Transverse colon (tissue), 4 donors: ENCODE data around the gene TAS1R3. TPM values are rescaled to one million over a fixed set of nuclear protein-coding genes. Genes with fewer than 3 reads are reported as not detected.

Experiments used
- DNase-seq: peaks from one replicate; pipeline ENCODE4 v3.0.0-alpha.2; 2019
- H3K27ac ChIP-seq, 4 donors: fragments of 200-600 bp; sonication (generic); 2 replicates each; pipeline ENCODE4 v1.5.1; 2016 to 2018; ENCODE audit warnings: inconsistent platforms in 4 of 4
- H3K27me3 ChIP-seq: fragments of 200-600 bp; sonication (generic); 2 replicates; pipeline ENCODE4 v1.5.1; 2017; ENCODE audit warnings: inconsistent platforms
- H3K36me3 ChIP-seq, 4 donors: fragments of 200-600 bp; sonication (generic); 2 replicates each; pipeline ENCODE4 v1.5.1; 2017 to 2019; ENCODE audit warnings: inconsistent platforms in 4 of 4
- H3K4me1 ChIP-seq, 4 donors: fragments of 200-600 bp; sonication (generic); 2 replicates each; pipeline ENCODE4 v1.5.1; 2017 to 2020; ENCODE audit warnings: inconsistent platforms in 4 of 4
- H3K4me3 ChIP-seq, 4 donors: fragments of 200-600 bp; sonication (generic); 1 replicate in 1 of 4; 2 replicates in 3 of 4; pipeline versions ENCODE4 v1.5.1 to v1.6.1; 2017 to 2019; ENCODE audit warnings: inconsistent platforms in 4 of 4
- H3K9me3 ChIP-seq, 2 donors: fragments of 200-600 bp; sonication (generic); 2 replicates each; pipeline ENCODE4 v1.5.1; 2017 to 2019; ENCODE audit warnings: inconsistent platforms in 2 of 2
- EP300 ChIP-seq: sonication (generic); formaldehyde crosslinking; IDR thresholded peaks from one replicate; pipeline ENCODE4 v1.6.1; 2017; ENCODE audit warnings: antibody characterized with exemption, low read depth
- POLR2A ChIP-seq: fragments of 450-650 bp; IDR thresholded peaks from one replicate; pipeline ENCODE4 v1.6.1; 2016; ENCODE audit warnings: antibody characterized with exemption, mild to moderate bottlenecking, moderate library complexity
- POLR2AphosphoS5 ChIP-seq, 3 donors: sonication (generic); formaldehyde crosslinking; IDR thresholded peaks; one replicate each; pipeline ENCODE4 v1.6.1; 2016; ENCODE audit warnings: antibody characterized with exemption in 3 of 3
- WGBS, 2 donors: methylation state at CpG; one replicate each; pipeline ENCODE4 v1.1.5; 2018; ENCODE audit warnings: low coverage in 1 of 2; 5-methylcytosine and 5-hydroxymethylcytosine counted together
- in situ Hi-C, 4 donors: fragments of 200-750 bp; cut with MboI; loops; one replicate each; pipeline versions ENCODE4 v1.15.0 to v1.15.1; 2017; ENCODE audit warnings: low sequenced_read_pairs in 3 of 4, low pct_ligation_motif_present in 1 of 4, low pct_unique_long_range_greater_than_20kb in 1 of 4
- intact Hi-C: fragments of 100-400 bp; cut with DNase I; formaldehyde crosslinking; loops from one replicate; pipeline ENCODE4 v1.15.1; 2023; ENCODE audit warnings: low total_unique reads
- total RNA-seq, 4 donors: library from RNA; depleted of rRNA; stranded (reverse); fragments of >200 nt; gene quantifications; one replicate each; pipeline ENCODE4 v1.1.0, GENCODE V29; 2016
- TF ChIP-seq, protein P1 (sequence below), 5 experiments: fragments of 200-600 bp in 3 of 5; fragments of 450-650 bp in 2 of 5; sonication (generic) in 3 of 5; IDR thresholded peaks; 1 replicate in 2 of 5; 2 replicates in 3 of 5; pipeline ENCODE4 v1.5.1; 2016 to 2017; ENCODE audit warnings: antibody characterized with exemption in 5 of 5, inconsistent platforms in 3 of 5, mild to moderate bottlenecking in 2 of 5, moderate library complexity in 1 of 5

Gene TAS1R3
- total RNA-seq, 4 donors from 2014 or later = 0.40 to 2.0 (median 1.9) TPM; not detected in 1

DNA sequence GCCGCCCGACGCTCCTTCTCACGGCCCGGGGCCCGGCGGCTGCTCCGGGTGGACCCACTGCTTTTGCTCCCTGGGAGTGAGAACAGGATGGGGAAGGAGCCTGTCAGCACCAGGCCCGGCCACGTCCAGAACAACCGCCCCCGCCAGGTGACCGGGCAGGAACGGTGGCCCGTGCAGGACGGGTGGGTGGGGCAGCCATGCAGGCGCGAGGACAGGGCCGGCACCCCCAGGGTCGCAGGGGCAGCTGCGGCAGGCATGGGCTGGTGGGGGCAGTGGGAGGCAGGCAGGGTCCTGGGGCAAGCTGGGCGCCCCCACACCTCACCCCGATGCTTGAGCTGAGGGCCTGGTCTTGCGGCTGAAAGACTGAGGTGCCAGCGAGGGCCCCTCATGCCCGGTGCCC is 5.4 kb downstream of the TAS1R3 start:
- H3K27ac ChIP-seq = no peak overlapping the region
- TF ChIP-seq POLR2A (no peak), EP300 (no peak), POLR2AphosphoS5 (IDR thresholded peaks at IDR 0.05) (no peak)
- TF ChIP-seq, protein P1, sequence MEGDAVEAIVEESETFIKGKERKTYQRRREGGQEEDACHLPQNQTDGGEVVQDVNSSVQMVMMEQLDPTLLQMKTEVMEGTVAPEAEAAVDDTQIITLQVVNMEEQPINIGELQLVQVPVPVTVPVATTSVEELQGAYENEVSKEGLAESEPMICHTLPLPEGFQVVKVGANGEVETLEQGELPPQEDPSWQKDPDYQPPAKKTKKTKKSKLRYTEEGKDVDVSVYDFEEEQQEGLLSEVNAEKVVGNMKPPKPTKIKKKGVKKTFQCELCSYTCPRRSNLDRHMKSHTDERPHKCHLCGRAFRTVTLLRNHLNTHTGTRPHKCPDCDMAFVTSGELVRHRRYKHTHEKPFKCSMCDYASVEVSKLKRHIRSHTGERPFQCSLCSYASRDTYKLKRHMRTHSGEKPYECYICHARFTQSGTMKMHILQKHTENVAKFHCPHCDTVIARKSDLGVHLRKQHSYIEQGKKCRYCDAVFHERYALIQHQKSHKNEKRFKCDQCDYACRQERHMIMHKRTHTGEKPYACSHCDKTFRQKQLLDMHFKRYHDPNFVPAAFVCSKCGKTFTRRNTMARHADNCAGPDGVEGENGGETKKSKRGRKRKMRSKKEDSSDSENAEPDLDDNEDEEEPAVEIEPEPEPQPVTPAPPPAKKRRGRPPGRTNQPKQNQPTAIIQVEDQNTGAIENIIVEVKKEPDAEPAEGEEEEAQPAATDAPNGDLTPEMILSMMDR (IDR thresholded peaks at IDR 0.05) = no peak
- peaks cover 9% of the 10 kb centered on the region for H3K27me3 ChIP-seq
- H3K9me3 ChIP-seq = no peaks in the 10 kb centered on the region
- H3K4me1 ChIP-seq = peaks cover 2 to 12% (median 9%) of the 10 kb centered on the region in 4 donors
- WGBS, 2 donors = 92% methylated on average over 26 of the region's 26 CpGs; no CpG with 5 or more reads in 1 of the 2 donors
- DNase-seq = no peak
- no peak overlapping the region for H3K4me3 ChIP-seq
- in situ Hi-C loops (no loop called here), intact Hi-C loops (no loop called here)
- peaks cover 0 to 3% (median 0%) of the 10 kb centered on the region in 4 donors for H3K36me3 ChIP-seq

DNA sequence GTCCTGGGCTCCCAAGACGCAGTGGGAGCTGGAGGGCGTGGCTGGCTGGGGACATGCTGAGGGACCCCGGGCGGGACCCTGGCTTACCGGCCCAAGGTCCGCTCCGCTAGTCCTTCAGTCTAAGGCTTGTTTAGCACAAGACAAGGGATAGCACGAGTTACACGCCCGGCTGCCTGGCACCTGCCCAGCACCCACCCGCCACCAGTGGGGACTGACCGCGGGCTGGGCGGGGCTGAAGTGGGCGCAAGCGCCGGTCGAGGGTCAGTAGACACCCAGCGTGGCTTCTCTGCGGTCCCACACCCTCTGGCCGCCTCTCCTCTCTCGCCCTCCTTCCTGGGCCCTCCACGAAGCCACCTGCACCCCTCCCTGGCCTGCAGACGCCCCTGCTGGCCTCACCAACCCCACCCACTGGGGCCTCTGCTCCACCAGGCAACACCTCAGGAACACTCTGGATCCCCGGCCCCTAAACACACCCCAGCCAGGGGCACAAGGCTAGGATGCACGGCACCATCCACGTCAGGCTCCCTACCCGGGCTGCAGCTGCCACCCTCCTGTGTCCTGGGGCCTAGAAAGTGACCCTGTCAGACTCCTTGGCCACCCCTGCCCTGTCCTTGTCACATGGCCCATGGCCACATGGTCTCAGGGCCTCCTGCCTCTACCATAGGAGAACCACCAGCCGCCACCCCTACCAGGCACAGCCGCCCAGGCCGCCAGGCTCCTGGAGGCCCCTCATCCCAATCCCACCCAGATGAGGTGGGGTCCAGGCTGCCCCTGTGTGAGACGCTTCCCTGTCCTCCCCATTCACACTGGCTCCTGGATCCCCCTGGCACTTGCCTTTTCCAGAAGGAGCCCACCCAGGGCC is 6.1 kb downstream of the TAS1R3 start:
- no peak overlapping the region for H3K27ac ChIP-seq

DNA sequence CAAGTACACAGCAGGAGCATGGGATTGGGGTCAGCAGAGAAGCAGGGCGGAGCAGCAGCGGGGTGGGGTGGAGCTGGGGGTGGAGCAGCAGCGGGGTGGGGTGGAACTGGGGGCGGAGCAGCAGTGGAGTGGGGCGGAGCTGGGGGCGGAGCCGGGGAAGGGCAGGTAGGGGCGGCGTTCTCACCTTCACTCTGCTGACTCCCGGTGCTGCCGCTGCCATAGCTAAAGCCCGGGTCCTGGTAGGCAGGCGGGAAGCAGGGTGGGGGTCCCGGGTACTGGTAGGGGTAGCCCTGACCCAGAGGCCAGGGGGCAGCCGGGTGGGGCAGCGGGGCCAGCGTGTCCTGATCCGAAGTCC is 6.7 kb downstream of the TAS1R3 start:
- no peak for TF ChIP-seq POLR2A
- TF ChIP-seq, protein P1 (IDR thresholded peaks at IDR 0.05) = no peak
- no peak for TF ChIP-seq EP300
- TF ChIP-seq POLR2AphosphoS5 (IDR thresholded peaks at IDR 0.05) = no peak
- H3K27me3 ChIP-seq = no peaks in the 10 kb centered on the region
- no peak overlapping the region for H3K27ac ChIP-seq
- peaks cover 0 to 3% (median 0%) of the 10 kb centered on the region in 4 donors for H3K36me3 ChIP-seq
- no peaks in the 10 kb centered on the region for H3K9me3 ChIP-seq
- WGBS, 2 donors = 74% methylated on average over 18 of the region's 18 CpGs; no CpG with 5 or more reads in 1 of the 2 donors
- DNase-seq = peak; percentile 71
- peaks cover 0 to 9% (median 7%) of the 10 kb centered on the region in 4 donors for H3K4me1 ChIP-seq
- in situ Hi-C loops (no loop called here), intact Hi-C loops (no loop called here)
- no peak overlapping the region for H3K4me3 ChIP-seq

More for the DNA sequence above, 6.1 kb downstream of the TAS1R3 start:
- Histone ChIP-seq H3K4me3 (no peak overlapping the region), H3K27me3 (peaks cover 2% of the 10 kb centered on the region), H3K9me3 (no peaks in the 10 kb centered on the region), H3K36me3 (peaks cover 0 to 3% (median 0%) of the 10 kb centered on the region in 4 donors), H3K4me1 (peaks cover 0 to 12% (median 9%) of the 10 kb centered on the region in 4 donors)
- no peak for DNase-seq
- TF ChIP-seq POLR2AphosphoS5 (IDR thresholded peaks at IDR 0.05) (no peak), EP300 (no peak), POLR2A (no peak)
- TF ChIP-seq, protein P1 (IDR thresholded peaks at IDR 0.05) = no peak
- in situ Hi-C loops = no loop called here
- 91% methylated on average over 29 of the region's 32 CpGs; no CpG with 5 or more reads in 1 of the 2 donors for WGBS, 2 donors
- intact Hi-C loops = no loop called here

DNA sequence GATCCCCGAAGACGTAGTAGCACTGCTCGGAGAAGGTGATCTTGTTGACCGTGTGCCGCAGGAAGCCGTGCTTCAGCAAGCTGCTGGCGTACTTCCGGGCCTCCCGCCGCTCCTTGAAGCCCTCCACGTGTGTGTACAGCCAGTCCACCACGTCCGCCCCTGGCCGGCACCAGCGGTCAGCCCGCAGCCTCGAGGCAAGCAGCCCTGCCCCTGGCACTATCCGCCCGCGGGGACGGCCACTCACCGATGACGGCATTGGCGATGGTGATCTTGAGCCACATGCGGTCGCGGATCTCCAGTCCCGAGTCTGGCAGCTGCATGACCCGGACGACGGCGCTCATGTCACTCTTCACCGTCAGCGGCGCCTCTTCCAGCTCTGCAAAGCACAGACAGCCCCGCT is 7.2 kb downstream of the TAS1R3 start:
- Histone ChIP-seq H3K9me3 (no peaks in the 10 kb centered on the region), H3K36me3 (peaks cover 0 to 3% (median 0%) of the 10 kb centered on the region in 4 donors), H3K4me1 (peaks cover 0 to 4% (median 1%) of the 10 kb centered on the region in 4 donors), H3K27ac (no peak overlapping the region), H3K4me3 (no peak overlapping the region), H3K27me3 (no peaks in the 10 kb centered on the region)
- DNase-seq = no peak
- intact Hi-C loops (no loop called here), in situ Hi-C loops (no loop called here)
- TF ChIP-seq, protein P1 (IDR thresholded peaks at IDR 0.05) = no peak
- no peak for TF ChIP-seq EP300
- TF ChIP-seq POLR2A = no peak
- TF ChIP-seq POLR2AphosphoS5 (IDR thresholded peaks at IDR 0.05) = no peak
- 95% methylated on average over 33 of the region's 36 CpGs; no CpG with 5 or more reads in 1 of the 2 donors for WGBS, 2 donors
